ENCODE results near the gene LYST. TPM values are rescaled to one million over a fixed set of nuclear protein-coding genes. Genes with fewer than 3 reads are reported as not detected.

Gene LYST
- polyA plus RNA-seq, 1 experiment = 6.5 TPM

- DNase-seq (ENCODE audit: low read depth, low spot score) = no peak
- POLR2A ChIA-PET = no interaction called here
- CTCF ChIA-PET = no interaction called here
- Histone ChIP-seq H3K9me3 (ENCODE audit: control insufficient read depth, insufficient read depth, low read length) (no peaks in the 10 kb centered on the region), H3K27ac (ENCODE audit: low read depth, low read length) (no peak overlapping the region), H3K27me3 (ENCODE audit: control insufficient read depth, insufficient read depth, low read length) (peaks cover 3% of the 10 kb centered on the region), H3K4me3 (ENCODE audit: low read depth, low read length) (no peak overlapping the region)
- TF ChIP-seq, protein P1, sequence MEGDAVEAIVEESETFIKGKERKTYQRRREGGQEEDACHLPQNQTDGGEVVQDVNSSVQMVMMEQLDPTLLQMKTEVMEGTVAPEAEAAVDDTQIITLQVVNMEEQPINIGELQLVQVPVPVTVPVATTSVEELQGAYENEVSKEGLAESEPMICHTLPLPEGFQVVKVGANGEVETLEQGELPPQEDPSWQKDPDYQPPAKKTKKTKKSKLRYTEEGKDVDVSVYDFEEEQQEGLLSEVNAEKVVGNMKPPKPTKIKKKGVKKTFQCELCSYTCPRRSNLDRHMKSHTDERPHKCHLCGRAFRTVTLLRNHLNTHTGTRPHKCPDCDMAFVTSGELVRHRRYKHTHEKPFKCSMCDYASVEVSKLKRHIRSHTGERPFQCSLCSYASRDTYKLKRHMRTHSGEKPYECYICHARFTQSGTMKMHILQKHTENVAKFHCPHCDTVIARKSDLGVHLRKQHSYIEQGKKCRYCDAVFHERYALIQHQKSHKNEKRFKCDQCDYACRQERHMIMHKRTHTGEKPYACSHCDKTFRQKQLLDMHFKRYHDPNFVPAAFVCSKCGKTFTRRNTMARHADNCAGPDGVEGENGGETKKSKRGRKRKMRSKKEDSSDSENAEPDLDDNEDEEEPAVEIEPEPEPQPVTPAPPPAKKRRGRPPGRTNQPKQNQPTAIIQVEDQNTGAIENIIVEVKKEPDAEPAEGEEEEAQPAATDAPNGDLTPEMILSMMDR (IDR thresholded peaks at IDR 0.05; ENCODE audit: low read depth, low read length) = peak; percentile 22
These were observed 230.6 kb downstream of the LYST start for GRCh38 chr1:235635938-235636662.

DNA sequence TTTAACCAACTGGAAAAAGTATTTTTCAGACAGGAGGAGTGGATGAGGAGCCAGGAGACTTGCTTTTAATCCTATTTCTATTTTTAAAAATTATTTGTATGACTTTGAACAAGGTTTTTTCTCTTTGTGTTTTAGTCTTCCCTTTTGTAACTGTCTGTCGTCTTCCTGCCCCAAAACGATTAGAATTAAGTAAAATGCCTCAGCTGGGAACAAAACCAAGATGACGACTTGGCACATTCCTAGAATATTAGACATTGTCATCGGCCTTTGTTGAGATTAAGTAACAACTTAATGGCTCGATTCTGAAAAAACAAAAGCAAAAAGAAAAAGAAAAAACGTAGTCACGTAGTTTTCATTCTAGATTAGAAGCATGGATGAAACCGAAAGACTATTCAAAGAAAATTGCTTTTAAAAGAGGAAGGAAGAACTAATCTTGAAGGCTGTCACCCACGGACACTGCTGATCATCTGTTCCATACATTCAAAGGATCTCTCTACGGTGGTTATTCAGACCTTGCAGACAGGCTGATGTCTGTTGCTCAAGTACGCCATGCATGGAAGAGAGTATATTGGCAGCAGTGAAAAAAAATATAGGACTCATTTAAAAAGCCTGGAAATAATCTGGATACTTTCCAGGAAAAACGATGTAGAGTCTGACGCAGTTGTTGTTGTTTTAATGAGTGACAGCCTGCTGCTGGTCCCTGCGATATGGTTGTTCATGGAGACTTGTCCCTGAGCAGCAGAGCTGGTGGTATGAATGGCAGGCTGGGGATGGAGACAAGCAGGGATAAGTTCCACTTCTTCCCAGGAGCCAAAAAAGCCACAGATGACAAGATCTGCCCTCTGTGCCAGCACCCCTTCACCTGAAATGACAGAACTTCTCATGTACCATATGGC is 234.0 kb downstream of the LYST start:
- H3K27me3 ChIP-seq (ENCODE audit: control insufficient read depth, insufficient read depth, low read length) = no peaks in the 10 kb centered on the region
- H3K9me3 ChIP-seq (ENCODE audit: control insufficient read depth, insufficient read depth, low read length) = no peaks in the 10 kb centered on the region
- peak overlapping the region; percentile 51 for H3K4me3 ChIP-seq (ENCODE audit: low read depth, low read length)
- ChIA-PET POLR2A (no interaction called here), CTCF (interaction anchor here (0.8 to 2.3 kb wide), 6 partner anchors 11 to 339 kb away, joined by 3 to 10 read pairs (median 3); no protein-coding TSS in a partner anchor)
- TF ChIP-seq, protein P1 (IDR thresholded peaks at IDR 0.05; ENCODE audit: low read depth, low read length) = no peak; the same call in 1 of the 2 replicates
- DNase-seq (ENCODE audit: low read depth, low spot score) = no peak
- peak overlapping the region; percentile 24 for H3K27ac ChIP-seq (ENCODE audit: low read depth, low read length)

DNA sequence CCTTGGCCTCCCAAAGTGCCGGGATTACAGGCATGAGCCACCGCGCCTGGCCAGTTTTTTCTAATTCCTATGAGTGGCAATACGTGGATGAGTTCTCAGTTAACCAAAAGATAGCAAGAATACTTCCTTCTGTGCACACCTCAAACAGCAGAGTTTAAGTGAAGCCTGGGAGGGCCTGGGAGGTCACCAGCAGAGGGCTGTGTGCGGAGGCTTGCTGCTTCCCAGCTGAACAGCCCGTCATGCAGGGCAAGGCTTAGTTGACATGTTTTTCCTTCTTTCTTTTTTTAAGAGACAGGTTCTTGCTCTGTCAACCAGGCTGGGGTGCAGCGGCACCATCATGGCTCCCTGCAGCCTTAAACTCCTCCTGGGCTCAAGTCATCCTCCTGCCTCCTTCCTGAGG is 234.9 kb downstream of the LYST start:
- Histone ChIP-seq H3K4me3 (ENCODE audit: low read depth, low read length) (no peak overlapping the region), H3K27me3 (ENCODE audit: control insufficient read depth, insufficient read depth, low read length) (no peaks in the 10 kb centered on the region), H3K9me3 (ENCODE audit: control insufficient read depth, insufficient read depth, low read length) (no peaks in the 10 kb centered on the region), H3K27ac (ENCODE audit: low read depth, low read length) (no peak overlapping the region)
- ChIA-PET CTCF (interaction anchor here (0.8 to 2.3 kb wide), 6 partner anchors 10 to 340 kb away, joined by 3 to 10 read pairs (median 3); no protein-coding TSS in a partner anchor), POLR2A (interaction anchor here (0.6 kb wide), 1 partner anchor 14 kb away, joined by 3 read pairs; no protein-coding TSS in a partner anchor)
- TF ChIP-seq, protein P1 (IDR thresholded peaks at IDR 0.05; ENCODE audit: low read depth, low read length) = no peak
- DNase-seq (ENCODE audit: low read depth, low spot score) = no peak

GRCh38 chr1:235628316-235629005 is 238.2 kb downstream of the LYST start:
- ChIA-PET CTCF (interaction anchor here (0.7 kb wide), 1 partner anchor 389 kb away, joined by 6 read pairs; no protein-coding TSS in a partner anchor), POLR2A (no interaction called here)
- peaks cover 4% of the 10 kb centered on the region for H3K27me3 ChIP-seq (ENCODE audit: control insufficient read depth, insufficient read depth, low read length)
- no peak overlapping the region for H3K27ac ChIP-seq (ENCODE audit: low read depth, low read length)
- no peaks in the 10 kb centered on the region for H3K9me3 ChIP-seq (ENCODE audit: control insufficient read depth, insufficient read depth, low read length)
- H3K4me3 ChIP-seq (ENCODE audit: low read depth, low read length) = no peak overlapping the region
- TF ChIP-seq, protein P1 (IDR thresholded peaks at IDR 0.05; ENCODE audit: low read depth, low read length) = no peak
- no peak for DNase-seq (ENCODE audit: low read depth, low spot score)

Data from AG04450 (cell line).